Measurements from ENCODE around the gene SERINC5.

Gene SERINC5

GRCh38 chr5:80300125-80300524, 44.3 kb upstream of the SERINC5 start:
- no peaks in the 10 kb centered on the region for H4K20me1 ChIP-seq (ENCODE audit: insufficient read depth, low read length)
- no peak for TF ChIP-seq CTCF (IDR thresholded peaks at IDR 0.05; ENCODE audit: low read length)
- TF ChIP-seq EZH2 (optimal IDR thresholded peaks at IDR 0.05; ENCODE audit: low read depth, low read length) = no peak
- no peaks in the 10 kb centered on the region for H3K9me3 ChIP-seq (replicated peaks; ENCODE audit: insufficient read depth, low read length)
- no peaks in the 10 kb centered on the region for H3K4me1 ChIP-seq (ENCODE audit: low read length)
- no peak for DNase-seq
- no peak overlapping the region for H2AFZ ChIP-seq (ENCODE audit: low read length)
- H3K79me2 ChIP-seq (ENCODE audit: low read length) = no peaks in the 10 kb centered on the region
- H3K27me3 ChIP-seq (replicated peaks; ENCODE audit: insufficient read depth, low read length) = no peaks in the 10 kb centered on the region
- H3K9me2 ChIP-seq (replicated peaks; ENCODE audit: insufficient read depth, low read length) = no peaks in the 10 kb centered on the region
- H3K4me2 ChIP-seq (ENCODE audit: low read depth, low read length) = no peak overlapping the region
- no peak overlapping the region for H3K27ac ChIP-seq (ENCODE audit: low read length)
- H3K36me3 ChIP-seq (replicated peaks; ENCODE audit: insufficient read depth, low read length) = no peaks in the 10 kb centered on the region
- no peak overlapping the region for H3K4me3 ChIP-seq (ENCODE audit: low read length)
- H3K9ac ChIP-seq (ENCODE audit: low read length) = no peak overlapping the region
- H3F3A ChIP-seq (ENCODE audit: insufficient read depth, low read length) = no peaks in the 10 kb centered on the region

- no peak for DNase-seq
- H3K36me3 ChIP-seq (replicated peaks; ENCODE audit: insufficient read depth, low read length) = no peaks in the 10 kb centered on the region
- H3K9ac ChIP-seq (ENCODE audit: low read length) = no peak overlapping the region
- no peak overlapping the region for H3K27ac ChIP-seq (ENCODE audit: low read length)
- H3F3A ChIP-seq (ENCODE audit: insufficient read depth, low read length) = no peaks in the 10 kb centered on the region
- H3K27me3 ChIP-seq (replicated peaks; ENCODE audit: insufficient read depth, low read length) = no peaks in the 10 kb centered on the region
- no peaks in the 10 kb centered on the region for H4K20me1 ChIP-seq (ENCODE audit: insufficient read depth, low read length)
- no peak overlapping the region for H3K4me2 ChIP-seq (ENCODE audit: low read depth, low read length)
- H2AFZ ChIP-seq (ENCODE audit: low read length) = no peak overlapping the region
- H3K9me2 ChIP-seq (replicated peaks; ENCODE audit: insufficient read depth, low read length) = no peaks in the 10 kb centered on the region
- no peaks in the 10 kb centered on the region for H3K79me2 ChIP-seq (ENCODE audit: low read length)
- H3K4me1 ChIP-seq (ENCODE audit: low read length) = no peaks in the 10 kb centered on the region
- H3K9me3 ChIP-seq (replicated peaks; ENCODE audit: insufficient read depth, low read length) = no peaks in the 10 kb centered on the region
- no peak overlapping the region for H3K4me3 ChIP-seq (ENCODE audit: low read length)
- no peak for TF ChIP-seq EZH2 (optimal IDR thresholded peaks at IDR 0.05; ENCODE audit: low read depth, low read length)
- TF ChIP-seq CTCF (IDR thresholded peaks at IDR 0.05; ENCODE audit: low read length) = no peak
- no peak for TF ChIP-seq EZH2phosphoT487 (IDR thresholded peaks at IDR 0.05; ENCODE audit: low read length)
Observed at GRCh38 chr5:80299601-80300000, 43.8 kb upstream of the SERINC5 start.

- Histone ChIP-seq H3K9me3 (replicated peaks; ENCODE audit: insufficient read depth, low read length) (no peaks in the 10 kb centered on the region), H3K4me2 (ENCODE audit: low read depth, low read length) (no peak overlapping the region), H3K9me2 (replicated peaks; ENCODE audit: insufficient read depth, low read length) (no peaks in the 10 kb centered on the region), H3K79me2 (ENCODE audit: low read length) (no peaks in the 10 kb centered on the region), H3K9ac (ENCODE audit: low read length) (no peak overlapping the region), H3K4me3 (ENCODE audit: low read length) (no peak overlapping the region), H3K27ac (ENCODE audit: low read length) (no peak overlapping the region), H3F3A (ENCODE audit: insufficient read depth, low read length) (no peaks in the 10 kb centered on the region), H3K4me1 (ENCODE audit: low read length) (no peaks in the 10 kb centered on the region), H2AFZ (ENCODE audit: low read length) (no peak overlapping the region), H3K27me3 (replicated peaks; ENCODE audit: insufficient read depth, low read length) (no peaks in the 10 kb centered on the region), H4K20me1 (ENCODE audit: insufficient read depth, low read length) (no peaks in the 10 kb centered on the region), H3K36me3 (replicated peaks; ENCODE audit: insufficient read depth, low read length) (no peaks in the 10 kb centered on the region)
- peak; percentile 10 for DNase-seq
- TF ChIP-seq EZH2 (optimal IDR thresholded peaks at IDR 0.05; ENCODE audit: low read depth, low read length) (no peak), CTCF (IDR thresholded peaks at IDR 0.05; ENCODE audit: low read length) (no peak), EZH2phosphoT487 (IDR thresholded peaks at IDR 0.05; ENCODE audit: low read length) (no peak)
Observed at GRCh38 chr5:80296121-80296520, 40.3 kb upstream of the SERINC5 start.

Data from MM.1S (cell line).